Prostate gland (tissue), 2 donors: ENCODE data around the gene CABLES1. TPM values are rescaled to one million over a fixed set of nuclear protein-coding genes. Genes with fewer than 3 reads are reported as not detected.
"Not testable (repeated sequence)": the region's sequence is repeated elsewhere in the genome, so short reads cannot be mapped to it uniquely, and the experiment has no call there.

Experiments used
- DNase-seq: peaks from one replicate; pipeline ENCODE4 v3.0.0-alpha.2; 2019; ENCODE audit warnings: low spot score
- H3K27ac ChIP-seq, 2 donors: fragments of 200-600 bp; sonication (generic); 2 replicates each; pipeline ENCODE4 v1.5.1; 2017 to 2019
- H3K27me3 ChIP-seq: fragments of 200-600 bp; sonication (generic); replicated peaks from 2 replicates; pipeline ENCODE4 v1.5.1; 2019; ENCODE audit not compliant: insufficient read depth
- H3K36me3 ChIP-seq, 2 donors: fragments of 200-600 bp; sonication (generic); 1 replicate in 1 of 2; 2 replicates in 1 of 2; pipeline versions ENCODE4 v1.5.1 to v1.8.1; 2017 to 2019
- H3K4me1 ChIP-seq: fragments of 200-600 bp; sonication (generic); replicated peaks from 2 replicates; pipeline ENCODE4 v1.5.1; 2019
- H3K4me3 ChIP-seq, 2 donors: fragments of 200-600 bp; sonication (generic); 2 replicates each; pipeline ENCODE4 v1.5.1; 2017 to 2019
- H3K9me3 ChIP-seq: fragments of 200-600 bp; sonication (generic); 2 replicates; pipeline ENCODE4 v1.5.1; 2017
- POLR2A ChIP-seq: fragments of 450-650 bp; IDR thresholded peaks from one replicate; pipeline ENCODE4 v1.6.1; 2016; ENCODE audit warnings: antibody characterized with exemption, mild to moderate bottlenecking
- POLR2AphosphoS5 ChIP-seq: sonication (generic); formaldehyde crosslinking; IDR thresholded peaks from one replicate; pipeline ENCODE4 v1.6.1; 2017; ENCODE audit warnings: antibody characterized with exemption
- WGBS: methylation state at CpG from one replicate; pipeline ENCODE4 v1.1.5; 2018; 5-methylcytosine and 5-hydroxymethylcytosine counted together
- intact Hi-C: fragments of 100-400 bp; cut with DNase I; formaldehyde crosslinking; loops from one replicate; pipeline ENCODE4 v1.14.2; 2022
- total RNA-seq, 2 donors: library from RNA; depleted of rRNA; stranded (reverse); fragments of >200 nt; gene quantifications; one replicate each; pipeline ENCODE4 v1.1.0, GENCODE V29; 2016
- TF ChIP-seq, protein P1 (sequence below), 4 experiments: fragments of 200-600 bp in 2 of 4; fragments of 450-650 bp in 2 of 4; sonication (generic) in 2 of 4; IDR thresholded peaks; 1 replicate in 3 of 4; 2 replicates in 1 of 4; pipeline ENCODE4 v1.5.1; 2016 to 2019; ENCODE audit warnings: antibody characterized with exemption in 4 of 4, mild to moderate bottlenecking in 2 of 4, moderate library complexity in 2 of 4

CABLES1 gene
- total RNA-seq, 2 donors from 2014 or later: 3.9 to 16.2 TPM

DNA sequence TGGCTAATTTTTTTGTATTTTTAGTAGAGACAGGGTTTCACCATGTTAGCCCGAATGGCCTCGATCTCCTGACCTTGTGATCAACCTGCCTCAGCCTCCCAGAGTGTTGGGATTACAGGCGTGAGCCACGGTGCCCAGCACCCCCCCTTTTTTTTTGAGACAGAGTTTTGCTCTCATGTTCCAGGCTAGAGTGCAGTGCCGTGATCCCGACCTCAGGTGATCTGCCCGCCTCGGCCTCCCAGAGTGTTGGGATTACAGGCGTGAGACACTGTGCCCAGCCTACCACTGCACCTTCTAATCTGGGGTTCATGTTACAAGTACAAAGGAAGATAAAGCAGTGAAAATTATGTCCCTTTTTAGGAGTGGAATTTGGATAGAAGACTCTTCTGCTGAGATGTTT, 41.5 kb upstream of the CABLES1 start:
- no peak overlapping the region for H3K27ac ChIP-seq
- TF ChIP-seq, protein P1, sequence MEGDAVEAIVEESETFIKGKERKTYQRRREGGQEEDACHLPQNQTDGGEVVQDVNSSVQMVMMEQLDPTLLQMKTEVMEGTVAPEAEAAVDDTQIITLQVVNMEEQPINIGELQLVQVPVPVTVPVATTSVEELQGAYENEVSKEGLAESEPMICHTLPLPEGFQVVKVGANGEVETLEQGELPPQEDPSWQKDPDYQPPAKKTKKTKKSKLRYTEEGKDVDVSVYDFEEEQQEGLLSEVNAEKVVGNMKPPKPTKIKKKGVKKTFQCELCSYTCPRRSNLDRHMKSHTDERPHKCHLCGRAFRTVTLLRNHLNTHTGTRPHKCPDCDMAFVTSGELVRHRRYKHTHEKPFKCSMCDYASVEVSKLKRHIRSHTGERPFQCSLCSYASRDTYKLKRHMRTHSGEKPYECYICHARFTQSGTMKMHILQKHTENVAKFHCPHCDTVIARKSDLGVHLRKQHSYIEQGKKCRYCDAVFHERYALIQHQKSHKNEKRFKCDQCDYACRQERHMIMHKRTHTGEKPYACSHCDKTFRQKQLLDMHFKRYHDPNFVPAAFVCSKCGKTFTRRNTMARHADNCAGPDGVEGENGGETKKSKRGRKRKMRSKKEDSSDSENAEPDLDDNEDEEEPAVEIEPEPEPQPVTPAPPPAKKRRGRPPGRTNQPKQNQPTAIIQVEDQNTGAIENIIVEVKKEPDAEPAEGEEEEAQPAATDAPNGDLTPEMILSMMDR (IDR thresholded peaks at IDR 0.05): no peak
- H3K27me3 ChIP-seq: no peaks in the 10 kb centered on the region
- 94% methylated on average over 9 of the region's 9 CpGs for WGBS
- no peaks in the 10 kb centered on the region for H3K9me3 ChIP-seq
- no peaks in the 10 kb centered on the region for H3K4me1 ChIP-seq
- DNase-seq: no peak
- H3K4me3 ChIP-seq: no peak overlapping the region
- intact Hi-C loops: no loop called here
- H3K36me3 ChIP-seq: no peaks in the 10 kb centered on the region

DNA sequence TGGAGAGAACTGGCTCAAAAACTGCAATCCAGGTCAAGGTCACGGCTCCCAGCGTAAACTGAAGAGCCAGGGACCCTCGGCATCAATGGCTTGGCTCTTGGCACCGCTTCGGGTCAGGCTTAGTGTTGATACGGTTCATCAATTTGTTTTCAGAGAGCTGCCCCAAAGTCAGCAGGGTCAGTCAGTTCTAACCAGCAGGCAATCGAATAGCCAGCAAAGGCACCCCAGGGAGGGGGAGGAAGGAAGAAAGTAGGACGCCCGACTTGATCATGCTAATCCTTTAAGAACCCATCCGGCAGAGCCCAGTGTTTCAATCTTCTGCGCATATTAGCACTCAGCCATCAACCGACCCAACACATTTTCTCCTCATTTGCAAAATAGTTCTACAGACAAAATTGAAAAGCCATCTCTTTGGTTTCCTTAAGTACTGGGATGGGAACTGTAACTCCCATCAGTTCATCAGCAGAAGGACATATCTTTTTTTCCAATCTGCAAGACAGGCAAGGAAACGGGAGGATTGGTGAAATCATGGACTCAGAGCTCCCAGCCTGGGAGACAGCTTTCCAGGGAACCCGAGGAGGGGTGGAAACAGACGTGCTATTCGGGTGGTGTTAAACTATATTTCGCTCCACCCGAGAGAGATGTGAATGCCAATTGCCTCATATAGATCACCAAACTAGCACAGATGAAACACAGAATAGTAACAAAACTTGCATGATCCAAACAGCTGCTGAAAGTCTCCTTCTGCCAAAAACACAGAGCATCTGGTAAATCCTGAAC, 40.7 kb upstream of the CABLES1 start:
- intact Hi-C loops: no loop called here
- Histone ChIP-seq H3K36me3 (no peaks in the 10 kb centered on the region), H3K4me3 (no peak overlapping the region), H3K4me1 (no peaks in the 10 kb centered on the region), H3K27me3 (no peaks in the 10 kb centered on the region), H3K27ac (no peak overlapping the region), H3K9me3 (no peaks in the 10 kb centered on the region)
- WGBS: 43% methylated on average over 18 of the region's 18 CpGs
- TF ChIP-seq POLR2AphosphoS5 (no peak), POLR2A (no peak)
- TF ChIP-seq, protein P1 (IDR thresholded peaks at IDR 0.05): no peak
- no peak for DNase-seq

DNA sequence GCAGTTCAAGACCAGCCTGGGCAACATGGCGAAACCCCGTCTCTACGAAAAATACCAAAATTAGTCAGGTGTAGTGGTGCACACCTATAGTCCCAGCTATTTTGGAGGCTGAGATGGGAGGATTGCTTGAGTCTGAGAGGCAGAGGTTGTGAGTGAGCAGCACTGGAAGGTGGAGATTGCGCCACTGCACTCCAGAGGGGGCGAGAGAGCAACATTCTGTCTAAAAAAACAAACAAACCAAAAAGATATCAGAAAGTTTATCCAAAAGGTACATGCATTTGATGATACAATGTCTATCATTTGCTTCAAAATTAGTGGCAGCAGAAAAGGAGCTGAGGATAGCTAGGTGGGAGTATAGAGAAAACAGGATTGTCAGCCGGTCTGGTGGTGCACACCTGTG, 39.8 kb upstream of the CABLES1 start:
- DNase-seq: no peak
- H3K27ac ChIP-seq: no peak overlapping the region
- H3K36me3 ChIP-seq: no peaks in the 10 kb centered on the region
- no peaks in the 10 kb centered on the region for H3K27me3 ChIP-seq
- intact Hi-C loops: no loop called here
- no peak for TF ChIP-seq POLR2A
- TF ChIP-seq, protein P1 (IDR thresholded peaks at IDR 0.05): no peak
- 91% methylated on average over 6 of the region's 6 CpGs for WGBS
- no peak overlapping the region for H3K4me3 ChIP-seq
- H3K9me3 ChIP-seq: no peaks in the 10 kb centered on the region
- H3K4me1 ChIP-seq: no peaks in the 10 kb centered on the region

DNA sequence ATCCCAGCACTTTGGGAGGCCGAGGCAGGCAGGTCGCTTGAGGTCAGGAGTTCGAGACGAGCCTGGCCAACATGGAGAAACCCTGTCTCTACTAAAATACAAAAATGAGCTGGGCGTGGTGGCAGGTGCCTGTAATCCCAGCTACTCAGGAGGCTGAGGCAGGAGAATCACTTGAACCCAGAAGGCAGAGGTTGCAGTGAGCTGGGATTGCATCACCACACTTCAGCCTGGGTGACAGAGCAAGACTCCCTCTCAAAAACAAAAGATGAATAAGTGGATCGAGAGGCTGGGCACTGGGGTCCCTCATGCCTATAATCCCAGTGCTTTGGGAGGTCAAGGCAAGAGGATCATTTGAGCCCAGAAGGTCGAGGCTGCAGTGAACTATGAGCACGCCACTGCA, 38.3 kb upstream of the CABLES1 start:
- H3K36me3 ChIP-seq, H3K9me3 ChIP-seq, DNase-seq, H3K27ac ChIP-seq, intact Hi-C loops, H3K27me3 ChIP-seq, H3K4me1 ChIP-seq, H3K4me3 ChIP-seq: not testable (repeated sequence)
- WGBS: 92% methylated on average over 8 of the region's 8 CpGs

DNA sequence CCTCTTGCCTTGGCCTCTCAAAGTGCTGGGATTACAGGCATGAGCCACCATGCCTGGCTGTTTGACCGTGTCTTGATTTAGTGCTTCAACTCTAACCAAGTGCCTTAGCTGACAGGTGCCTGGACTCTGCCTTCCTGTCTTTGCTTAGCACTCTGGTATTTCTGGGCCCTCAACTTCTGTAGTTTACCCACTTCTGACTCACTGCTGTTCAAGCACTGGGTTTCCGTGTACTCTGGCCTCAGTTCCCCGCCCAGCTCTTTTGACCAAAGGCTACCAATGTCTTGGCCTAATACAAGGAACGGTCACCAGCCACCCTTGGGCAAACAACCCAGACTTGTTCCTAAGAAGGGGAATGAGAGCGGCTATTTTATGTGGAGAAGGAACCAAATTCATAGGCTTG, 35.7 kb upstream of the CABLES1 start:
- 76% methylated on average over 5 of the region's 5 CpGs for WGBS
- Histone ChIP-seq H3K27me3 (no peaks in the 10 kb centered on the region), H3K36me3 (no peaks in the 10 kb centered on the region), H3K27ac (no peak overlapping the region), H3K4me1 (no peaks in the 10 kb centered on the region), H3K9me3 (no peaks in the 10 kb centered on the region), H3K4me3 (no peak overlapping the region)
- intact Hi-C loops: no loop called here
- DNase-seq: peak; percentile 26
- TF ChIP-seq POLR2AphosphoS5: peak; percentile 30
- TF ChIP-seq, protein P1 (IDR thresholded peaks at IDR 0.05): no peak
